Stimulated activated CD4-positive, alpha-beta T cell treated with anti-CD3 and anti-CD28 coated beads, Interleukin-1b, Interleukin-23, amount 100 ng/mL, for 1 hour (primary cell): ENCODE measurements around the gene MAB21L3.
"Not testable (repeated sequence)": the region's sequence is repeated elsewhere in the genome, so short reads cannot be mapped to it uniquely, and the experiment has no call there.

Experiments
- DNase-seq, 2 donors: peaks; one replicate each; pipeline ENCODE4 v3.0.0-alpha.2; 2020; ENCODE audit warnings: low read depth in 2 of 2

The MAB21L3 gene

DNA sequence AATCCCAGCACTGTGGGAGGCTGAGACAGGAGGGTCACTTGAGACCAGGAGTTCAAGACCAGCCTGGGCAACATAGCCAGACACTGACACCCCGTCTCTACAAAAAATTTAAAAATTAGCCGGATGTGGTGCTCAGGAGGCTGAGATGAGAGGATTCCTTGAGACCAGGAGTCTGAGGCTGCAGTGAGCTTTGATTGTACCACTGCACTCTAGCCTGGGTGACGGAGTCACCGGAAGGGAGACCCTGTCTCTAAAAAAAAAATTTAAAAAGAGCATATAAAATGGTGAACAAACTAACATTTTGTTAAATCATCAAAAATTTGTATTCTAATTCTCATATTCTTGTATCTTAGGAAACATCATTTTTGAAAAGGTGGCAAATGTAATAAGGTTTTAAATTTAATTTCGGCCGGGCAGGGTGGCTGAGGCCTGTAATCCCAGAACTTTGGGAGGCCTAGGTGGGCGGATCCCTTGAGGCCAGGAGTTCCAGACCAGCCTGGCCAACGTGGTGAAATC lies 27.1 kb downstream of the MAB21L3 start:
- DNase-seq = no peak

DNA sequence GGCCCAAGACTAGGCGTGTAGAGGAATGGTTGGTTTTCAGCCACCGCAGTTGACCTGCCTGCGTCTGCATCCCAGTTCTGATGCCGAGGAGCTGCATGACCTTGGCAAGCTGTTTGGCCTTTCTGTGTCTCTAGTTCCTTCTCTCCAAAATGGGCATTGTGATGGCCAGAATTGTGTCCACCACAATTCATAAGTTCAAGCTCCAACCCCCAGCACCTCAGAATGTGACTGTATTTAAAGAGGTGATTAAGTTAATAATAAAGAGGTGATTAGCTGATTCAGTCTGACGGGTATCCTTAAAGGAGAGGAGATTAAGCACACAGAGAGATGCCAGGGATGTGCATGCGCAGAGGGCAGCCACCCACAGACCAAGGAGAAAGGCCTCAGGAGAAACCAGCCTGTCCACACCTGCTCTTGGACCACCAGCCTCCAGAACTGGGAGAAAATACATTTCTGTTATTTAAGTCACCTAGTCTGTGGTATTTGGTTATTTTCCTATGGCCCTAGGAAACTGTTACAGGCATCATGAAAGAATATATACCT lies 28.5 kb downstream of the MAB21L3 start:
- DNase-seq = no peak

DNA sequence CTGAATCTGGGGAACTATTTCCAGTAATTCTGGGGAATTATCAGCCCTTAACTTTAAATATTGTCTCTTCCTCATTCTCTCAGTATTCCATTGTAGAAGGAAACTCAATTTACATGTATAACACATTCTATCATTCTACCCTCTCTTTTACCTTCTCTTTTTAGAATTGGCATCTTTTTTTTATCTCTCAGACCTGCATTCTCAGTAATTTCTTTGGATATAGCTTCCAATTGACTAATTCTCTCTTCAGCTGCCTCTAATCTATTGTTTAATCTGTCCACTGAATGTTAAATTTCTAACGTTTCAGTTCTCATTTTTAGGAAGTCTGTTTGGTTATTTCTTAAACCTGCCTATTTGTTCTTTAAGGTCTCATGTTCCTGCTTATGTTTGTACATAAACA lies 33.0 kb downstream of the MAB21L3 start:
- no peak for DNase-seq

DNA sequence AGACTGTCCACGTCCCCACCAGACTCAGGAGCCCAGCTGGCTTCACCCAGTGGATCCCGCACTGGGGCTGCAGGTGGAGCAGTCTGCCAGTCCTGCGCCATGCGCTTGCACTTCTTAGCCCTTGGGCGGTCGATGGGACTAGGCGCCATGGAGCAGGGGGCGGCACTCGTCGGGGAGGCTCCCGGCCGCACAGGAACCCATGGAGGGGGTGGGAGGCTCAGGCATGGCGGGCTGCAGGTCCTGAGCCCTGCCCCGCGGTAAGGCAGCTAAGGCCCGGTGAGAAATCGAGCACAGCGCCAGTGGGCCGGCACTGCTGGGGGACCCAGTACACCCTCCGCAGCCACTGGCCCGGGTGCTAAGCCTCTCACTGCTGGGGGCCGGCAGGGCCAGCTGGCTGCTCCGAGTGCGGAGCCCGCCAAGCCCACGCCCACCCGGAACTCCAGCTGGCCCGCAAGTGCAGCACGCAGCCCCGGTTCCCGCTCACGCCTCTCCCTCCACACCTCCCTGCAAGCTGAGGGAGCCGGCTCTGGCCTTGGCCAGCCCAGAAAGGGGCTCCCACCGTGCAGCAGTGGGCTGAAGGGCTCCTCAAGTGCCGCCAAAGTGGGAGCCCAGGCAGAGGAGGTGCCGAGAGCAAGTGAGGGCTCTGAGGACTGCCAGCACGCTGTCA lies 35.4 kb downstream of the MAB21L3 start:
- DNase-seq = not testable (repeated sequence)

DNA sequence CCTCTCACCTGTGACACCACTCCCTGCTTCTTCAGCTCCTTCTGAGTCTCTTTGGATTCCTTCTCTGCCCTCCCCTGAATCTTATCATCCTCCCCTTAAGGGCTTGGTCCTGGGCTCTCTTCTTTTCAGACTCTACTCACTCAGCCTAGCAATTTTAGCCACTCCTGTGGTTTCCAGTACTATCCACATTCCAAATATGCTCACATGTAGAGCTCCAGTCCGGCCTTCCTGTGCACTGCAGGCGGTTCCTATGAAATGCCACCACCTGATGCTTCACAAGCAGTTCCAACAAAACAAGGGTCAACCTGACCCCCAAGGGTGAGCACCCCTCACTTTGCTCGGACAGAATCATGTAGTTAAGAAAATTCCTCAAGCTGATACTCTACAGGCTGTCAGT lies 35.9 kb downstream of the MAB21L3 start:
- no peak for DNase-seq

DNA sequence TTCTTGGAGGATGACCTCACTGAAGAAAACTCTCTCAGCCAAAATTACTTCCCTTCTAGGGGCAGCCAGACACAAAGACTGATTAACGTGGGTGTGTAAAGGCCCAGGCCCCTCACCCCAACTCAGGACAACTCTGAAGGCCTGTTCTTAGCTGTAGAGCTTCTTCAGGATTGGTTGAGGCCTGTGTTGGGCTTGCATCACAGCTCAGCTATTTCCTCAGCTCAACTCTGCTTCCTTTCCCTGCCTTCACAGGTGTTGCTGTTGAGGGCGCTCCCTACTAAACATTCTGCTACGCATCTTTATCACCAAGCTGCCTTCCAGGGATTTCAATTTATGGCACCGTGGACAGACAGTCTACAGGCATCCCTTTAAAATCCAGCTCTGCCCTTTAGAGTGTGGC lies 36.8 kb downstream of the MAB21L3 start:
- no peak for DNase-seq

DNA sequence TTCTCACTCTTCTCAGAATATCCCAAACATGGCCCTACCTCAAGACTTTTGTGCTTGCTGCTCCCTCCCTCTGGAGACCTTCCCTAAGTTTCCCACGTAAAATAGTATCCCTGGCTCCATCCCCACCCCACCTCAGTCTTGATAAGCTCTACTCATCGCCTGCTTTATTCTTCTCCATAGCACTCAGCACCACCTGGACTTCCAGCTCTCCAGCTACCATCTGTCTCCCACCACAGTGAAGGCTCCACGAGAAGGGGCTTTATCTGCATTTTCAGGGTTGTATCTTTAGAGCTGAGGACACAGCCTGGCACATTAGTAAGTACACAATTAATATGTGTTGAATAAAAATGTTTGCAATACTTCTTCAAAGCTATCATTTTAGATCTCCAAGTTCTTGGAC lies 37.8 kb downstream of the MAB21L3 start:
- DNase-seq = no peak

DNA sequence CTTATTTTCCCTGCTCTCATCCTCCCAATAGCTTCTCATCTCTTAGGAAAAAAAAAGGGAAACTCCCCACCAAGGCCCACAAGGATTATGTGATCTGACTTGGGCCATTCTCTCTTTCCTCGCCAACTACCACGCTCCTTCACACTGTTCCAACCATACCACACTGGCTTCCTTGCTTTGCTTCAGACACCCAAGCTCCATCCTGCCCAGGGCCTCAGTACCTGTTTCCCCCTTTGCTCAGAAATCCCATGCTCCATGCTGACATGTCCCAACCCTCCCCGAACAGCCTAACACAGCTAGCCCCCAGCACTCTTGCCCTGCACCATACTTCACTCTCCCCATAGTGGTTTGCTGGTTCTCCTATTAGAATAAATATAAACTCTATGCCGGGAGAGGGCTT lies 39.2 kb downstream of the MAB21L3 start:
- DNase-seq = no peak

DNA sequence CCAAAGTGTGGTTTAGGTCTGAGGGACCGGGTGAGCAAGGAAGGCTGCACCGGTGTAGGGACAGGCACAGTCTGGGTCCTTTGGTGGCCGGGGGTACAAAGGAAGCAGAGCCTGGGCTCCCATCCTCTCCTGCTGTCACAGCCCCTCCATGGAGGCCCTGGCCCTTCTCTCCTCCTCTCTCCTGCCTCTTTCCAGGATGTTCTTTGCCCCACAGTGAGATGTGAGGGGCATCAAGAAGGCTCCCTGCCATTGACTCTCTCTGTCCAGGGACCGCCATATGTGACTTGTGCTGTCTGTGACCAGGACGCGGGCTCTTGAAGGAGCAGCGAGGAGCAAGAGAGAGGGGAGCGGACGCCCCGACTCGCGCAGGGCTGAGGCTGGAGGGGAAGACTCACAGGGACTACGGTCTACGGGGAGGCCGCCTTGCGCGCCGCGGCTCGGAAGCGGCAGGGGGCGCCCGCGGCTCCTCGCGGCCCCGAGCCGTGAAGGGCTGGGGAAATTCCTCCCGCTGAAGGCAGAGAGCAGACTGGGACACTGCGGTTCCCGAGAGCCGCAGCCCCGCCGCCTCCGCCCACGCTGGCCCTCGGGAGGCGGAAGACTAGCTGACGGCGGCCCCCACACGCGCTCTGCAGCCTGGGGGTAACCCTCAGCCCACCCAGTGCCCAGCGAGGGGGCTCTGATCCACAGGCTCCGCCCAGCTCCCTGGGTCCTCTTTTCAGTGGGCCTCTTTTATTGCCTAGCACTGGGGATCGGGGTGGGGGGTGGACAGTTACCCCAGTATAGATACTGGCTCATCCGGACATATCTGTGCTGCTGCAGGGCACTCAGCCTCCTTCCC lies 40.8 kb downstream of the MAB21L3 start:
- DNase-seq = peak; percentile 42 to 68

DNA sequence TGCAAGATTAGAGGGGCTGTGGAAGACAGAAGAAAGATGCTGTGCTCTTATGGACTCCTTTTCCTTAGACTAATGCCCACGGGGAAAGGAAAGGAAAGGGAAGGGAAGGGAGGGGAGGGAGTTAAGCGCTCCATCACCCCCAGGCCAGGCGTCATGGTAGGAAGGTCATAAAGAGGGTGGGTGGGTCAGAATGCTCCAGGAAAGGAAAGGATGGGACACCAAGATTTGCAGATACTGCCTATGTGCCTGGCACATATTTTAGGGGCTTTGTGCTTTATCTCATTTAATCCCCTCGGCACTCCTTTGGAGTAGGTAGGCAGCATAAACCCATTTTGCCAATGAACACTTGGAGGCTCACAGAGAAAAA lies 41.4 kb downstream of the MAB21L3 start:
- no peak for DNase-seq

DNA sequence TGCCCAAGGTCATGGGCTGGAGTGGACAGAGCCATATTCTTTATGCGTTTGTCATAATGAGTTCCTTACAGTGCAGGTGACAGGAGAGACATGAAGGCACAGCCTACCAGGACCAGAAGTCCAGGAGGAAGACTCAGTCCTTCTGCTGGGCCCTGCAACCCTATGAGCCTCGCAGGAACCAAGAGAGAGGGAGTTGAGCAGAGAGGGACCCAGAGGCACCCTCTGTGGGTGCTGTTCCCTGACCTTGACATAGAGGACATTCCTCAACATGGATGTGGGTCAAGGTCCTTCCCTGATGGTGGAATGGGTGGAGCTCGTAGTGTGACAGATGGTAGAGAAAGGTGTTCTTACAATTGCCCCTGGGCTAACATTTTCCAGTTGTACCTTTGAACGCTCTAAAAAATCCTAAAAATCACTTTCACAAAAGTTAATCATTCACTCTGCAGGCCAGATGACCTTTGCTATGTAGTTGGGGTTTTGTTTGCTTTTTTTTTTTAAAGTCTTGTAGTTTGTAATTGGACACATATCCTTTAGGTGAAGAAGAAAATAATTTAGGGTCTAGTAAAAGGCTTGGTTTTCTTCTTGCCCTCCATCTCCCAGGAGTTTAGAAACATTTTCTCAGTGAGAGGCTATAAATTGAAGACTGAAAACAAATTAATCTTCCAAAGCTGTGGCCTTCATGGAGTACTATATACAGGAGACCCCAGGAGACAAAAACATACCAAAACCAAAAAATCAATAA lies 41.9 kb downstream of the MAB21L3 start:
- no peak for DNase-seq

DNA sequence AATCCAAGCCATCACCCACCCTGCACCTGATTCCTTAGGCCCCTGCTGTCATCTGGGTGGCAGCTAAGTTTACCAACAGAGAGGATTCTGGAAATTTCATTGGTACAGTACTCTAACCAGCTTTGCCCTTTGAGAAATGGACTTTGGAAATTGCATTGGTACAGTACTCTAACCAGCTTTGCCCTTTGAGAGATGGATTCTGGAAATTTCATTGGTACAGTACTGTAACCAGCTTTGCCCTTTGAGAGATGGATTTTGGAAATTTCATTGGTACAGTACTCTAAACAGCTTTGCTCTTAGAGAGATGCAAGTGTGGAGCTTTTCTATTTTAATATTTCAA lies 42.5 kb downstream of the MAB21L3 start:
- no peak for DNase-seq

DNA sequence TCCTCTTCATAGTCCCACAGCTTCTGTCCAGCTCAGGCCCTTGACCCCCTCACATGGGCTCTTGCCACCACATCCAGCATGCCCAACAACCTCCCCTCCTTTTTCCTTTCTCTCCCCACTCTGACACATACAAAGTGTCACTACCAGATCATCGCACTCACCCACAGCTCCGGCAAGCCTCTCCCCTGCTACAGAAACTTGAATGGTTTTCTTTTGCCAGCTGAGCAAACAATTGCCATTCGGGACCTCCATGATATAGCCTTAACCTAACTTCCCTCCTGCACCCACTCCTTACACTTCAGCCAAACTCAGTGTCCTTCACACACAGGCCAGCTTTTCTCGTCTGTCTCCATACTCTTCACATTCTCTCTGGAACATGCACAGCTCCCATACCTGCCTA lies 43.3 kb downstream of the MAB21L3 start:
- DNase-seq = no peak

DNA sequence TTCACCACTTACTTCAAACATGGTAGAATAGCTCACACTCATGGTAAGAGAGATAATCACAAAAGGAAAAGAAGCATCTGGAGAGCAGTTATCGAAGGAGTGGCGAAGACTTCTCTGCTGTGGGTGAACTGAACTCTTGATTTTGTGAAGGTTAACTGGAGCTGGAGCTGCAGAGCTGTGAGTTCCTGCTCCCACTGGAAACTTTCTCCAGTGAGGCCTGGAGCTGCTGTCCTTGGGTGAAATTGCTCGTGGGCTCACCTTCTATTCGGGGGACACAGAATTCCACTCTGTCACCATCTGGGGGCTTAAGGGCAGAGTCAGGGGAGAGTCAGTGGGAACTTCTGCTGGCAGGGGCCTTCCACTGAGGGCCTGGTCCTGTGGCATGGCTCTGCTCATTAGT lies 45.9 kb downstream of the MAB21L3 start:
- DNase-seq = no peak

DNA sequence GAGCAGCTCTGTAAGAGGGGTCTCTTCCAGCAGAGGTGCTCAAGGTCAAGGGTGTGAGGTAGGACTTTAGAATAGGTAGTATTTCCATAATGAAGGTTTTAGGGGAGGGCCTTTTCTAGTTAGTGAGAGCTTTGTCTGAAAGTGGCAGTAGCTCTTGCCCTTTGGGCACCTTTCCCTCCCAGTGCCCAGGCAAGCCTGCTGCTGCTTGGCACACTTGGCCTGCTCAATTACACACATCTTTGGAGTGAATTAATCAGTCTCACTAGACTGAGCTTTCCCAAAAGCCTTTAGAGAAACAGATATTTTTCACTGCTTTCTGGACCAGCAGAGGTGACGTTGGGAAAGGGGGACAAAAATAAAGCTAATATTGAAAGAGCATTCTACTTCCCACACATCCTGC lies 48.0 kb downstream of the MAB21L3 start:
- DNase-seq = no peak

DNA sequence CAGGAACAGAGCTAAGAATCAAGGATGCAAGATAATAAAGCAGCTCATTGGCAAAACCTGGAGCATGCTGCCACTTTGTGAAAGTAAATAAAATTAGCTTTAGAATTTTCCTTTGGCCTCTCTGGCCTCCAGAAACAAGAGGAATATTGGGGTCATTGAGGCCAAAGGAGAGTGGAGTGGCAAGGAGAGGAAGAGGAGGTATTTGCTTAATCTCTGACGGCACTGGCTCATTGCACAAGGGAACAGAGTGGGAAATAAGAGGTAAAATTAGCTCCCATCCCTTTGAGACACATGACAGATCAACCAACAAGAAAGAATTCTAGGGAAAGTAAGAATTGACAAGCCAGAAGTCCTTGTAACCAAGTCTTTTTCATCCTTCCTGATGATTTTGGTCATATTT lies 48.4 kb downstream of the MAB21L3 start:
- no peak for DNase-seq

DNA sequence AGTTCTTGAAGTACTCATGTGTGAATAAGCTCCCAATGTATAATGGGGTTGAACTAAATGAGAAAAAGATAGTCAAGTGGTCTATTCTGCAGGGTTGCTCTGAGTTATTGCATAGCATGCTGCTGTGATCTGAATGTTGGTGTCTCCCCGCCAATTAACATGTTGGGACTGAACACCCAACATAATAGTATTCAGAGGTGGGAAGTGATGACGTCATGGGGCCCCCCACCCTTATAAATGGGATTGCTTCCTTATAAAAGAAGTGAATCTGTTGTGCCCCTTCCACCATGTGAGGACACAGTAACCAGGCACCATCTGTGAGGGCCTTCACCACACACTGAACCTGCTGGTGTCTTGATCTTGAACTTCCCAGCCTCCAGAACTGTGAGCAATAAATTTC lies 50.2 kb downstream of the MAB21L3 start:
- DNase-seq = no peak

DNA sequence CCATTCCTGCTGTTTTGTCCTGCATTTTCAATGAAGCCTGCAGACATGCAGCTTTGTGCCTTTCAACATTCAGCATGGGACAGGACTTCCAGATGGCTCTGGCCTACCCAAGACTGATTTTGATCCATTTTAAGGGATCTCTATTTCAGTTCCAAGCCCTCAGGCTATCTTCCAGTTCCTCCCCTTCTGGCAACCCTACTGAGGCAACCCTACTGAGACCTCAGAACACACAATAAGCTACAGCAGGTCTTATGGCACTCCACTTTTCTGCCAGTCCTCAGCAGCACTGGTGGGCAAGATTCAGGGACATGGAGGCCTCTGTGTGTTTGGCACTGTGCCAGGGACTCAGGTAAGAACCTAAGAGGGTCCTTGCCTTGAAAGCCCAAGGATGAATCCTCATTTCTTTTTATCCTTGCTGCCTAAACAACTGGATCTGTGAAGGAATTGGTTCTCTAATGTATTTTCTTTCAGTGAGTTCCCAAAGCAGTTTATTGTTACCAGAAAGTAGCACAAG lies 50.7 kb downstream of the MAB21L3 start:
- DNase-seq = no peak

DNA sequence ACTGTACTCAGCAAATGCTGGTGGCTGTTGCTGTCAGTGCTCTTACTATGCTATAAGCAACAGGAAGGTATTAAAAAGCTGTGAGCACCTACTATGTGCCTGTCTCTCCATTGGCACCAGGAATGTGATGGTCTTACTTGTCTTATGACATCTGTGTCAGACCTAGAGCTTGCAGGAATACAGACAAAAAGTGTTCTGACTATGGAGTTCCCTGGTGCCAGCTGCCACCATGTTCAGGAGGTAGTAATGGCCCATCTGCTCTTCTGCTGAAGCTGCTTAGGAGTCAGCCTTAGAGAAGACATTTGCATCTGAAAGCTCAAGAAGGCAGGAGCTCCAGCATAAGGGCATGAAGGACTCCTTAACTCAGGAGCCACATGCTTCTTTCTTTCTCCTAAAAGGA lies 52.3 kb downstream of the MAB21L3 start:
- no peak for DNase-seq

DNA sequence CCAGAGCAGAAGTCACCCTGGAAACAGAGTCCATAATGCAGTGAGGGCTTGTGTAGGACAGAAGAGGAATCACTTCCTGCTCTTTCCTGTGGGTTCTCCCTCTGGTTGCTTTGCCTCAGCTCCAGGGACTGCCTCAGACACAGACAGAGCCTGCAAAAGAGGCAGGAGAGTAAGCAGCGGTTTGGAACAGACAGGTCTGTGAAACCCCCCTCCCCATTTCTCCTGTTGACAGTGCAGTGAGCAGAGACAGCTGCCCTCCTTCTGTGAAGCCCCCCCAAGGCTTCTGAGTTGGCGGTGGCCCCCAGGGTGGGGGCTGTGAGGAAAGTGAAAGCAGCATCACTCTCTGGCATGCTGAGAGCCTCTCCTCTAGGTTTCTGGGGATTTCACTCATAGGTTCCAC lies 53.0 kb downstream of the MAB21L3 start:
- DNase-seq = no peak

DNA sequence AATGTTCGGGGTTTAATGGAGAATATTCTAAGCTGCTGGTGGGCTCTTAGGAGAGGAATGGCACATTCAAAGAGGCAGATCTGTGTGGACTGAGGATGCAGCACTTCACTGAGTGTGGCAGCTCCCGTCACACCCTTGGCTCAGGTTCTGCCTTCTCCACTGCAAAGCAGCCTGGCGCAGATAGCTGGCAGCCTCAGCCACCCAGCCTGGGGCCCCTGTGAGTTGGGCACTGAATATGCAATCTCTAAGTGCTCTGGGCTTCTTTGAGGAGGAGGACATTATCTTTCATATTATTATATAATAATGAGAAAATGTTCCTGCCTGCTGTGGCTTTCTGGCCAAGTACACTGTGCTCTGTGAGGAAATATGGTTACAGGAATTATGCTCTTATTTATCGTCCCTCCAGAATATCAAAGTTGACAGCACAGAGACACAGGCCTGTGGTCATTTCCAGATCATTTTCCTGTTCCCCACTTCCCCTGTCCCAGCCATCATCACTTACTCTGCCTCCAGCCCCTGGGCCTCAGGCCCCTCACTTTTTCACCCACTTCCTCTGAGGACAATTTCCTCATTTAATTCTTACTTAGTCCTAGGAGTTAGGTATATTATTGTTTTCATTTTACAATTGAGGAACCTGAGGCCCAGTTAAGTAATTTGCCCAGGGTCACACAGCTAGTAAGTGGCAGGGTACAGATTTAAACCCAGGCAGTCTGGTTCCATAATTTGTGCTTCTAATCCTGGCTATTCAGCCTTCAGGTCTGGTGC lies 53.6 kb downstream of the MAB21L3 start:
- no peak for DNase-seq

DNA sequence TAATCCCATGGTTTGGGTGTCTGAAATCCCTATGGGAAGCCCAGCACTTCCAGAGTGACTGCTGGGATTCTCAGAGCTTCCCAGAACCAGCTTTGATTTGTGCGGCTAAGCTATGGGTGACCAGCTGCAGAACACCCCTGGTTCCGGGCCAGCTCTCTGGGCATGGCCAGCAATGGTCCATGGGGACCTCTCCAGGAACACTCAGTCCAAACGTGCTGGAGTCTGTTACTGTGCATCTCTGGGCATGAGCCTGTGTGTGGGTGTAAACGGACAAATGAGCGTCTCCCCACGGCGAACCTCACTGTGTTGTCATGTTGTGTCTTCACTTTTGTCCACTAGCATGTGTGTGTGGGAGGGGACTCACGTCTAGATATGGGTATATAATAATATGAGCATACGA lies 54.4 kb downstream of the MAB21L3 start:
- no peak for DNase-seq
